Memory B cell (primary cell): ENCODE measurements around the gene SPAG8.

Experiments
- ATAC-seq: fragments of 150-1000 bp; cut with Tn5 transposase; 2 replicates; pipeline ENCODE4 v1.10.0; 2021; ENCODE audit warnings: low read depth, mild to moderate bottlenecking, moderate library complexity
- DNase-seq, 2 donors: peaks; one replicate each; pipeline ENCODE4 v3.0.0; 2022; ENCODE audit warnings: low spot score in 2 of 2
- H3K27ac Mint-ChIP-seq: one replicate; pipeline ENCODE4 v1.8.0; 2022; ENCODE audit warnings: mild to moderate bottlenecking, moderate library complexity, mixed read lengths
- H3K27me3 Mint-ChIP-seq: one replicate; pipeline ENCODE4 v1.8.0; 2022; ENCODE audit warnings: mixed read lengths
- H3K36me3 Mint-ChIP-seq: one replicate; pipeline ENCODE4 v1.8.0; 2022; ENCODE audit warnings: mild to moderate bottlenecking, mixed read lengths
- H3K4me1 Mint-ChIP-seq: one replicate; pipeline ENCODE4 v1.8.0; 2022; ENCODE audit warnings: mixed read lengths
- H3K4me3 Mint-ChIP-seq: one replicate; pipeline ENCODE4 v1.8.0; 2022; ENCODE audit warnings: mild to moderate bottlenecking, moderate library complexity, mixed read lengths
- H3K9me3 Mint-ChIP-seq: one replicate; pipeline ENCODE4 v1.8.0; 2022; ENCODE audit warnings: mixed read lengths

Gene SPAG8

GRCh38 chr9:35845824-35846771 is 34.0 kb upstream of the SPAG8 start:
- Mint-ChIP-seq H3K9me3 (no peaks in the 10 kb centered on the region), H3K4me1 (peaks cover 47% of the 10 kb centered on the region), H3K36me3 (peaks cover 2% of the 10 kb centered on the region), H3K27ac (peak overlapping the region; percentile 48), H3K4me3 (peak overlapping the region; percentile 49), H3K27me3 (no peaks in the 10 kb centered on the region)
- ATAC-seq (no peak), DNase-seq (no peak)

GRCh38 chr9:35844628-35845270 is 32.7 kb upstream of the SPAG8 start:
- Mint-ChIP-seq H3K4me3 (peak overlapping the region; percentile 45), H3K27ac (peak overlapping the region; percentile 48), H3K27me3 (no peaks in the 10 kb centered on the region), H3K9me3 (no peaks in the 10 kb centered on the region), H3K4me1 (peaks cover 54% of the 10 kb centered on the region), H3K36me3 (peaks cover 2% of the 10 kb centered on the region)
- peak; percentile 92 for ATAC-seq
- DNase-seq, result peak in 1 of 2 donors; percentile 56

GRCh38 chr9:35842795-35843194 is 30.7 kb upstream of the SPAG8 start:
- no peak for DNase-seq
- H3K4me3 Mint-ChIP-seq, result no peak overlapping the region
- peaks cover 2% of the 10 kb centered on the region for H3K36me3 Mint-ChIP-seq
- no peaks in the 10 kb centered on the region for H3K27me3 Mint-ChIP-seq
- peak; percentile 27 for ATAC-seq
- peak overlapping the region; percentile 81 for H3K27ac Mint-ChIP-seq
- H3K4me1 Mint-ChIP-seq, result peaks cover 44% of the 10 kb centered on the region
- no peaks in the 10 kb centered on the region for H3K9me3 Mint-ChIP-seq

GRCh38 chr9:35842020-35842745 is 30.1 kb upstream of the SPAG8 start:
- DNase-seq, result no peak
- no peak overlapping the region for H3K4me3 Mint-ChIP-seq
- no peaks in the 10 kb centered on the region for H3K27me3 Mint-ChIP-seq
- no peaks in the 10 kb centered on the region for H3K36me3 Mint-ChIP-seq
- ATAC-seq, result no peak
- H3K9me3 Mint-ChIP-seq, result no peaks in the 10 kb centered on the region
- peak overlapping the region; percentile 81 for H3K27ac Mint-ChIP-seq
- peaks cover 38% of the 10 kb centered on the region for H3K4me1 Mint-ChIP-seq

GRCh38 chr9:35841645-35841900 is 29.5 kb upstream of the SPAG8 start:
- DNase-seq, result no peak
- ATAC-seq, result no peak
- H3K27ac Mint-ChIP-seq, result no peak overlapping the region
- no peak overlapping the region for H3K4me3 Mint-ChIP-seq
- H3K4me1 Mint-ChIP-seq, result peaks cover 35% of the 10 kb centered on the region
- no peaks in the 10 kb centered on the region for H3K36me3 Mint-ChIP-seq
- no peaks in the 10 kb centered on the region for H3K9me3 Mint-ChIP-seq
- no peaks in the 10 kb centered on the region for H3K27me3 Mint-ChIP-seq

GRCh38 chr9:35840881-35841644 is 29.0 kb upstream of the SPAG8 start:
- Mint-ChIP-seq H3K36me3 (no peaks in the 10 kb centered on the region), H3K27me3 (no peaks in the 10 kb centered on the region), H3K4me3 (no peak overlapping the region), H3K4me1 (peaks cover 34% of the 10 kb centered on the region), H3K9me3 (no peaks in the 10 kb centered on the region), H3K27ac (no peak overlapping the region)
- no peak for DNase-seq
- ATAC-seq, result no peak

- Mint-ChIP-seq H3K36me3 (no peaks in the 10 kb centered on the region), H3K4me3 (no peak overlapping the region), H3K4me1 (peaks cover 27% of the 10 kb centered on the region), H3K27ac (no peak overlapping the region), H3K27me3 (no peaks in the 10 kb centered on the region), H3K9me3 (no peaks in the 10 kb centered on the region)
- DNase-seq (no peak), ATAC-seq (peak; percentile 42)
Observed at GRCh38 chr9:35839926-35840325, 27.9 kb upstream of the SPAG8 start.

- DNase-seq, result no peak
- no peaks in the 10 kb centered on the region for H3K9me3 Mint-ChIP-seq
- no peak overlapping the region for H3K27ac Mint-ChIP-seq
- H3K4me1 Mint-ChIP-seq, result peaks cover 37% of the 10 kb centered on the region
- no peaks in the 10 kb centered on the region for H3K36me3 Mint-ChIP-seq
- ATAC-seq, result no peak
- H3K4me3 Mint-ChIP-seq, result no peak overlapping the region
- H3K27me3 Mint-ChIP-seq, result no peaks in the 10 kb centered on the region
Observed at GRCh38 chr9:35836595-35836994, 24.5 kb upstream of the SPAG8 start.

- H3K27ac Mint-ChIP-seq, result no peak overlapping the region
- ATAC-seq (no peak), DNase-seq (no peak)
- peaks cover 41% of the 10 kb centered on the region for H3K4me1 Mint-ChIP-seq
- no peaks in the 10 kb centered on the region for H3K27me3 Mint-ChIP-seq
- no peaks in the 10 kb centered on the region for H3K36me3 Mint-ChIP-seq
- no peak overlapping the region for H3K4me3 Mint-ChIP-seq
- no peaks in the 10 kb centered on the region for H3K9me3 Mint-ChIP-seq
Observed at GRCh38 chr9:35835766-35836165, 23.7 kb upstream of the SPAG8 start.

GRCh38 chr9:35835216-35835632 is 23.2 kb upstream of the SPAG8 start:
- H3K4me3 Mint-ChIP-seq, result no peak overlapping the region
- peaks cover 40% of the 10 kb centered on the region for H3K4me1 Mint-ChIP-seq
- no peak for DNase-seq
- H3K27ac Mint-ChIP-seq, result no peak overlapping the region
- no peak for ATAC-seq
- H3K9me3 Mint-ChIP-seq, result no peaks in the 10 kb centered on the region
- H3K27me3 Mint-ChIP-seq, result no peaks in the 10 kb centered on the region
- H3K36me3 Mint-ChIP-seq, result no peaks in the 10 kb centered on the region

- no peaks in the 10 kb centered on the region for H3K27me3 Mint-ChIP-seq
- peak overlapping the region; percentile 76 for H3K27ac Mint-ChIP-seq
- peaks cover 42% of the 10 kb centered on the region for H3K4me1 Mint-ChIP-seq
- no peaks in the 10 kb centered on the region for H3K36me3 Mint-ChIP-seq
- ATAC-seq, result no peak
- H3K9me3 Mint-ChIP-seq, result no peaks in the 10 kb centered on the region
- DNase-seq, result no peak
- H3K4me3 Mint-ChIP-seq, result peak overlapping the region; percentile 22
Observed at GRCh38 chr9:35834260-35835215, 22.5 kb upstream of the SPAG8 start.

GRCh38 chr9:35832814-35833213 is 20.8 kb upstream of the SPAG8 start:
- ATAC-seq (no peak), DNase-seq (no peak)
- peaks cover 51% of the 10 kb centered on the region for H3K4me1 Mint-ChIP-seq
- H3K9me3 Mint-ChIP-seq, result no peaks in the 10 kb centered on the region
- no peaks in the 10 kb centered on the region for H3K27me3 Mint-ChIP-seq
- peak overlapping the region; percentile 76 for H3K27ac Mint-ChIP-seq
- no peak overlapping the region for H3K4me3 Mint-ChIP-seq
- H3K36me3 Mint-ChIP-seq, result no peaks in the 10 kb centered on the region

- Mint-ChIP-seq H3K4me1 (peaks cover 56% of the 10 kb centered on the region), H3K36me3 (no peaks in the 10 kb centered on the region), H3K4me3 (no peak overlapping the region), H3K27me3 (peaks cover 2% of the 10 kb centered on the region), H3K27ac (no peak overlapping the region), H3K9me3 (no peaks in the 10 kb centered on the region)
- no peak for ATAC-seq
- DNase-seq, result no peak
Observed at GRCh38 chr9:35831040-35831439, 19.0 kb upstream of the SPAG8 start.
